Fibroblast of skin of right quadriceps (primary cell): ENCODE data around the gene VOPP1.
"Not testable (repeated sequence)": the region's sequence is repeated elsewhere in the genome, so short reads cannot be mapped to it uniquely, and the experiment has no call there.

Experiments used
- DNase-seq: peaks from one replicate; pipeline ENCODE4 v3.0.0-alpha.2; 2013

VOPP1 gene

DNA sequence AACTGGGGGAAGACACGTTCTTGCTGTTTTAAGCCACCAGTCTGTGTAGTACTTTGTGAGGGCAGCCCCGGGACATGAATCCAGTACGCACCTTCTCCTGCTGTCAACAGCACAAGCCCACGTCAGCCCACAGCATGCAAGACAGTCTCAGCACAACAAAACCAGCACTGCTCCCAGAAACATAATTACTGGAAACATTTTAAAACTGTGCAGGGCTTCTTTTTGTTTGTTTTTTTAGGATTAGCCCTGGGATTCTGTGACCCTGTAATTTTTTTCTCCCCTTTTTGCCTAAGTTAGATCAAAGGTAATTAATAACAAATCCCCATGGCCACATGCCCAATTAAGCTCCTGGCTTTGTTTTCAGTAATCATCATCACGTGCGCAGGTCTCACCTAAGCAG lies 87.5 kb downstream of the VOPP1 start:
- no peak for DNase-seq

DNA sequence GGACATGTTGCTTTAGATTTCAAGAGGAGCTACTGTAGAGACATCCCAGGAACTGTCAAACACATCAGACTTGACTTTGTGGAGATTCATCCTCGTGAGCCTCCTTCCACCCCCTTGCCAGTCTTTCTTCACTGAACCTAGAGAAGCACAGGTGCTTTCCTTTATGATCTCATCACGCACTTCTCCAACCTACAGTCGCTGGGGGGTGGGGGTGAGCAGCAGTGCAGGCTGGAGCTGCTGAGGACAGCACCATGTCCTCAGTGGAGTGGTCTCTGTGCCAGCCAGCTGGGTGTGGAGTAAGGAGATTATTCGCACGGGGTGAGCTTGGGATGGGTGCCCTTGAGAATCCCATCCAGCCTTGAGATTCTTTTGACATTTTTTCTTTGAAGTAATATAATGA lies 88.1 kb downstream of the VOPP1 start:
- DNase-seq, result no peak

DNA sequence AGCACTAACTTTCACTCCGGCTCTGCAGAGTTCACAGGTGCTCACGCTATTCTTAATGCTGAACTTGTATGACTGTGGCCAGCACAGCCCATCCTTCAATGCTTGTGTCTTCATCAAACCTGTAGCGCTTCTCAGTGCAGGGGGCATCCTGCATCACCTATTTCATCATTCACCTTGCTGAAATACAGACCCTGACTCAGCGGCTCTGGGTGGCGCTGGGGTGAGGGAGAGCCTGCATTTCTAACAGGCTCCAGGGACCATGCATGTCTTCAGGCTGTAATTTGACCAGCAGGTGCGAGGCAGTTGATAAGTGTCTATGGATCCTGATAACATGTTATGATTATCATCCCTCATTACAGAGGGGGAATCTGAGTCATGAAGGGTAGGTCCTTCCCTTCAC lies 89.3 kb downstream of the VOPP1 start:
- DNase-seq, result no peak

DNA sequence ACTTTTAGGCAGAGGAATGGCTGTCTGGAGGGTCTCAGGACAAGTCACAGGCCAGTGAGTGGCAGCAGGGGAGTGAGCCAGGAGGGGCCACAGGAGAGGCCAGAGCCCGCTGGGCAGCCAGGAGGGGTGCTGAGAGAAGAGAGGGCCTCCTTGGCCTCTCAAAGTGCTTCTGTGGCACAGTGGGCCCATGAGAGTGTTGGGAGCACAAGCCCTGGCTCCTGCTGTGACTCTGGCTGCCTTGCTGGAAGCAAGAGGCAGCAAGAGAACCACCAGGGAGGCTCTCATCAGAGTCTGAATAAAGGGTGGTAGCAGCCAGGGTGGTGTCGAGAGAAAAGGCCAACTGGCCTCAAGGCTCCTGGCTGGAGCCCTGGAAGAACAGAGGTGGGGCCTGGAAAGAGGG lies 91.1 kb downstream of the VOPP1 start:
- DNase-seq, result no peak

DNA sequence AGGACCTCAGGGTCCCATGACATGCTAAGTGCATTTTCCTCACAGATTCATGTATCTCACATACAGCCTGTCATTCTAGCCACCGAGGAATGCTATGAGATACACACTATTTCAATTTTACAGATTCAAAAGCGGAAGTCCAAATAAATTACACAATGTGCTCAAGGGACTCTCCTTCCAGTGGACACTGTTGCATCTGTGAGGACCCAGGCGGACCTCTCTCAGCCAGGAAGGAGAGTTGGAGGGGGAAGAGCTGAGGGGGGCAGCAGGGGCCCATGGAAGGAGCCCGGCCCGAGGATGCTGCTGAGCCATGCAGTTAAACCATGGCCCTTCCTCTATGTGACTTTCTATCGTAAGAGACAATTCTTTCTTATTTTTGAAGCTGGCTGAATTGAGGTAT lies 93.6 kb downstream of the VOPP1 start:
- no peak for DNase-seq

DNA sequence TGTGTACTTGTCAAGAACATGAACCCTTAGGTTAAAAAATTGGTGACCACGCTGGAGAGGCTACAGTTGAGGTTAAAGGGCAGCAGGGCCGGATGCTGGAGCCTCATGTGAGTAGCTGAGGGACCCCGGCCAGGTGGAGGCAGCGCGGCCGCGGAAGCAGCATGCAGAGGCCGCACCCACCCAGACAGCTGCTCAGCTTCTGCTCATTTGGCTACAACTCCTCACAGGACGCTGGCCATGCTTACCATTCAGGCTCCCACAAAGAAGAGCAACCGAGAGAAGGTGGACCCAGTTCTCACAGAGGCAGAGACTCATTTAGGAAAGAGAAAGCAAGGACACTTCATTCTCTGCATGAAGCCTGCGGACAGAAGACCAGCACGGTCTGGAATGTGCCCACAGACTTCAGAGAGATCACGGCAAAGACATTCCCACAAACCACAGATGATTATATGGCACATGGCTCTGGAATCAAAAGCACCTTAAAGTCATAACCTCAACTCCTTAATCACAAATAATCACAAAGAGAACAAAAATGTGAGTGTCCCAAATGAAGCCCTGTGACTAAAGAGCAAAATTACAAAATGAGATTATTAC lies 94.4 kb downstream of the VOPP1 start:
- DNase-seq, result peak; percentile 91

DNA sequence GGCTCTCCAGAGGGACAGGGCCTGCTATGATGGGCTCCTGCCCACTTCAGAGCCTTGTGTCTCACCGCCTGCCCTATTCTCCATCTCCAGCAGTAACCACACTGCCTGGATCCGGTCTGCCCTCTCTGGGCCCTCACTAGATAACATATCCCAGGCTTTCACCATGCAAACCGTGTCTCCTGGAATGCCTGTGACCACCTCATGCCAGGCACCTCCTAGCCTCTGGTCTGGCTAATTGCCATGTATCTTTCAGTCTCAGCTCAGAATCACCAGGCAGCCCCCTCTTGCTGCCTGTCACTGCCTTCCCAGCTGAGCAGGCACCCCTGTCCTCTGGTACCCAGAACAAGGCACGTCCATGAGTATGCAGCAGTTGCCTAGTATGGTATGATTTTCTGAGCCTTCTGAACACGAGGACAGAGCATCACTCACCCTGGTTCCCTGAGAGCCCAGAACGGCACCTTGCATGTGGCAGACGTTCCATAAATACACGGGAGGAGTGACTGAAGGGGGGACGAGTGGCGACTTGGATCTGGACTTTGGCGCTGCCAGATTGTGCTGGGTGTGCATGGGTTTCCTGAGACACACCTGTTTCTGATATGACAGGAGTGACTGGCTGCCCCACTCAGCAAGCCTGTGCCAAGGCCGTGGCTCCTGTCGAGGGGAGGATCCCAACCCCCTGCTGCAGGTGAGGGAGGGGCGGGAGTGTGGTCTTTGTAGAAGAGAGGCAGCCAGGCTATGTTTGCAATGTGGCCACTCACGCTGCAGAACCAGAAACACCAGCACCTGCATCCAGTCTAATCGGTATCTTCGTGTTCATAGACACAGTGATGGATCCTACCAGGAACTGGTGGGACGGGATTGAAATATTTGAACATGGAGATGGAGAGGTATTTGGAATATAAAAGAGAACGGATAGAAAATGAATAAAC lies 95.2 kb downstream of the VOPP1 start:
- DNase-seq, result no peak

DNA sequence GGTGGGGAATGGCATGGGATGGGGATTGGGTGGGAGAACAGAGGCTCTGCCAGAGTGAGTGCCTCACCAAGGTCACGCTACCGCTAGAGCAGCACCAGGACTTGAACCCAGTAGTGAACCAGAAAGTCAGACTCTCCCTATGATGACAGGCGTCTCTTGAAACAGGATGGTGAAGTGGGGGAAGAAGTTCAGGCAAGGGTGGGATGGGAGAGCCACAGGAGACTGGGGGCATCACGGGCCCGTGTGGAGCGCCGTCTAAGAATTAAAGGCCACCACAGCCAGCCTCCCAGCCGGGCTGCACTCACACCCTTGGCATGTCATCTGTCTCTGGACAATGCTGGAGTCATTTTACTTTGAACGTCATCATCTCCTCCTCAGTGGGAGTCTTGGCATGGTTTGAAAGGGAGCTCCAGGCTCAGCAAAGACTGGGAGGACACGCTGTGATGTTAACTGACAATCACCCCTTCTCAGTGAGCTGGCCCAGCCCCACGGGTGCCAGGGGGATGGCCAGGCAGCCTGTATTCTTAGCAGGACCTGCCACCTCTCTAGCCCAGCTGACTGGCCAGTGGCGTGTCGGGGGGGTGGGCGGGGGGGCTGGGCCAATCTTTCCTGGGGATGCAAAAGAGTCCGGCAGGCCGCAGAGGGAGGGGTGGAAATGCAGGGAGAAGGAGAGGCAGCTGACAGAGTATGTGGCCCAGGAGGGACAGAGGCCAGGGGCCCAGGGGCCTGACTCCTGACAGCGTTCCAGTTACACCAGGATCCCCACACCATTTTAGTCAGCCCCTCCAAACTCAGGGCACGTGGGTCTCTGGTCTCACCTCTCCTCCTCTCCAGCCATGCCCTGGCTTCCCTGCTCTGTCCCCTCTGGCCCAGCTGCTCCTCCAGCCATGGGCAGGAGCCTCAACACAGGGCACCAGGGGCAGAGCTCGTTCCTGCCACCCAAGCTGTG lies 96.2 kb downstream of the VOPP1 start:
- DNase-seq, result peak; percentile 62

DNA sequence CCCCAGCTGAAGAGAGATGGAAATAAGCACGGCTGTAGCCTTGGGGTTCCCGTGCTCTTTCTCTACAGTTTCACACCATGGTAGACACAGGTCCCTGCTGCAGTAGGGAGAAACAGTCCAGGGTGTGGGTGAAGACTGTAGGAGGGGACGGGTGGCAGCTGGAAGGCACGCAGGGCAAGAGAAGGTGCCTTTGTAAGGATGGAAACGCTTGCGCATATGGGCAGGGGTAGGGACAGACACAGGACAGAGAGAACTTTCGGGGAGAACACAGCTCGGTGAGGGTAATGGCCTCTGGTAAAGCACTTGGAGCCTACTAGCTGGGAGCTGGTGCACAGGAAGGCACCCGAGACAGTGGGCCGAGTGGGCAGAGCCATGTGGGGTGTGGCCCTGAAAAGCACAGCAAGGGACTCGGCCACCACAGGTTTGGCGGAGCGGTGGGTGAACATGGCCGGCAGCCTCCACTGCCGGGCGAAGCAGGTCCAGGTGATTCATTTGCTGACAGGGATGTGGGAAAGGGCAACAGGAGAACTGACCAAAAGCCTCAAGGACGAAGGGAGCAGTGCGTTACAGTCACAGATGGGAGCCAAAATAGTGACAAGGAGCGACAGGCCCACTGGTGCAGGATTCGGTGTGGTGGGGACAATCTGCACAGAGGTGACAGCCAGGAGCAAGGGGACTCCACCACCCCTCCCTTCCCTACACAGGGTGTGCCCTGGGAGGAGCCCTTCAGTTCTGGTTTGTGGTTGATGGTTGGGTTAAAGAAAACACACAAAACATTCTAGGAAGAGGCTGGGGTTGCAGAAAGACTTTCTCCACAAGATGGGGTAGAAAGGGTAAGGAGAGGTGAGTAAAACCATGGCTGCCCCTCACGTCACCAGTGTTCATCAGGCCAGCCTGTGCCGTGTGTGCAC lies 97.1 kb downstream of the VOPP1 start:
- DNase-seq, result no peak

DNA sequence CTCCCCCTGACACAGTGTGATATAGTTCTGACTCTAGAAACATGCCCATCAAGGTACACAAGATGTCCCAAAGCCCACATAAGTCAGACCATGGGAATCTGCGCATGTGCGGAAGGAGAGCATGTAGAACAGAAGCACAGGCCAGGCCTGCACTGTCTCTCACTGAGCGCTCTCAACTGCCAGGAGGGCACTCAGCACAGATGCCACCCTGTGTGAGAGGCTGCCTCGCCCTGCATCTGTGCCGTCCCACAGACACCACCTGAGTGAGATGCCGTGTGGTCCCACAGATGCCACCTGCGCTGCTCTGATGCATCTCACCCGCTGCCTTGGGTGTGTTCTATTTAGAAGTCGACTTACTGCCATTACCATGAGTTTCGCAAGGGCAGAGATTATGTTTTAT lies 98.4 kb downstream of the VOPP1 start:
- DNase-seq, result no peak

DNA sequence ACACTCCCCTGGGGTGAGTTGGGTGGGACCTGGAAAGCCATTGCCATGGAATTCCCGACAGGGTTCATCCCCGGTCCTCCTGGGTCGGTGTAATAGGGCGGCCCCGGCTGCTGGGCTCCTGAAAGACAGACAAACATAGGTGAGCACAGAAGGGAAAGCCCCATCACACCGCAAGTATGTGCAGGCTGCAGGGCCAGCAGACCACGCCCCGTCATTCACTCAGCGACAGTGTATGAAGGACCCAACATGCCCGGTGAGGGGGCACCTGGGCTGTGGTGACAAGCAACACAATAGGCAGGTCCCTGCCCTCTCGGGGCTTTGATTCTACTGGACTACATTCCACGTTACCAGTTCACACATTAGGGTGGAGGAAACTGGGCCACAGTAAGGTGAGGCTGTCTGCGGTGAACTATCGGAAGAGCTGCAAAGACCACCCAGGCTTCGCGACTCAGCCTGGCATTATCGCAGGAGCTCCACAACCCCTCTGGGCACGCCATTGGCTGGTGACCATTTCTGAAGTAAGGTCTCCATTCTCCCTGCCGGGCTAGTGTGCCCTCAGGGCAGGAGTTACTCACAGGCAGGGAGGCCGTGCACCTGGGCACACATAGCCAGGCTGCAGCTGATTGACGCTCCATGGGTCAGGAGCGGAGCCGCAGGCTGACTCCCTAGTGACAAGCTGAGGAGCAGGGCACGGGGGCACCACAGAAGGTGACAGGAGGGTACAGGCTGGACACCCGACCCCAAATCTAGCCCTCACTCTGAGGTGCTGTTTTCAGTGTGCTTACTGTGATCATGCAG lies 99.2 kb downstream of the VOPP1 start:
- no peak for DNase-seq

DNA sequence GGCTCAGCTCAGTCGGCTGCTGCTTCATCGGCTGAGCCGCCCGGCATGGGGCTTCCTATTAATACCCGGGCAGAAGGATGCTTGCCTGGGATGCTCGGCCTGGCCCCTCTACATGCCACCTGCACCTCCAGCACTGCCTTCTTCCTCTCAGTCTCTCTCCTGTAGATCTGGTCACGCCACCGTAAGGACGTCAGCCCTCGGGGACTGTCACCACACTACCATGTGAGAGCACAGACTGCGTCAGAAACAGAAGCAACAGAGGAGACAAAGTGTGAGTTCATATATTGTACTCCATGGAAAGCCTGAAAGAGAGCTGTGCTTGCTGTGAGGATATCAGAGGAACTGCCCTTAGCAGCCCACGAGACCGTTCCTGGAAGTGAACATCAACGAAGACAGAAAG lies 99.9 kb downstream of the VOPP1 start:
- DNase-seq, result not testable (repeated sequence)

DNA sequence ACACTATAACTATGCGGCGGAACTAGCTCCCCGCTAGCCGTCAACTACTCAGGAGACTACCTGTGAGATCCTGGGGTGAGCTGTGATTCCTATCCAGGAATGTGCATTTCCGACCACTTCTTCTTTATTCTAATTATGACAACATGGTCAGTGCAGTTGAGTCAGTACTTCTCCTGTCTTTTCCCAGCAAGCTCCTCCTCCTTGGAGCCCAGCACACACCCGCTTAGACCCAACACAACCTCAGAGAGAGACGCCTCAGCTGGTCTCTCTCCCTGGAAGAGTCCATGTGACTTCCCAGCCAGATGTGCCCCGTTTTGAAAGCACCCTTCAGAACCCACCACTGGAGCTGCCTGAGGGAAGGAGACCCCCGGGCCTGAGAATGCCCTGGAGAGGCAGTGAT lies 100.7 kb downstream of the VOPP1 start:
- DNase-seq, result not testable (repeated sequence)

DNA sequence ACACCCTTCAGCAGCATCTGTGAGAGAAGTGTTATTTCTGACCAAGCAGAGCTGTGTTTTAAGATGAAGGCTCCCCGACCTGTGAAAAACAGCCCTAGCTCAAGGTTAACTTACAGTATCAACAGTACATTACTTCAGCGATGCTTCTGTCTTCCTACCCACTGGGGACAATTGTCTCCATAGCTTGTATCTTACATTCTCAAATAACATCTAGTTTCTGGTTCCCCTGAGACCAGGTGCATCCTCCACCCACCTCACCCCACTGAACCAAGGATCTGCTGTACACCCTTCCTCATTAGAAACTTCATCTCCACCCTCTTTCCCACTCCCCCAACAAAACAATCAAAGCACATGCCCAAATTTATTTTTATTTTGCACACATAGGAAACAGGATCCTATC lies 102.0 kb downstream of the VOPP1 start:
- DNase-seq, result no peak

DNA sequence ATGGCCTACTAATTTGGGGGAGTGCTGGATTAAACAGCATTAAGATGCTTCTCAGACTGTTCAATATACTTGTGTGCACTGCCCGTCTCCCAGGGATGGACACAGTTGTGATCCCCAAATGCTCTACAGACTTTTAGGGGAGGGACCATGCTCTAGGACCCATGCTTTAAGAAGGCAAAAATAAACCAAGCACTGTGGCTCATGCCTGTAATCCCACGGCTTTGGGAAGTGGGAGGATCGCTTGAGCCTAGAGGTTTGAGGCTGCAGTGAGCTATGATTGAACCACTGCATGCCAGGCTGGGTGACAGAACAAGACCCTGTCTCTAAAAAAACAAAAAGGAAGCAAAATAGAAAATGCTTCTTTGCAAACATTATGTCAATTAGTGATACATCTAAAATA lies 102.6 kb downstream of the VOPP1 start:
- DNase-seq, result no peak

DNA sequence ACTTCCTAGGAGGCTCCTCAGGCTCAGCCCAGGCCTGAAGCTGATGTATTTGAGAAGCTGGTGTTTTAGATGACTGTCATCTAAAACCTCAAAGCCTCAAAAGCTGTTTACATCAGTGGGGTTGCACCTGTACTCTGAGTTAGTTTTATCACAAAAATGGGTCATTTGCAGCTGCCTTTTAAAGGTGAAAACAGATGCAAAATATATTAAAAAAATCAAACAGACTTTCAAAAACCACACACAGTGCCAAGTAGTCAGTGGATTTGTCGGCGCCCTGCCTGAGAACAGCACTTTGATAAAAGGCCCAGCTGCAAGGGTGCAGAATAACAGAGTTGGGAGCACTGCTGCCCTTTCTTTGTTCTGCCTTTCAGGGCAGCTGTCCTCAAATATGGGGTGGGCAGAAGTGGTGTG lies 103.0 kb downstream of the VOPP1 start:
- no peak for DNase-seq

DNA sequence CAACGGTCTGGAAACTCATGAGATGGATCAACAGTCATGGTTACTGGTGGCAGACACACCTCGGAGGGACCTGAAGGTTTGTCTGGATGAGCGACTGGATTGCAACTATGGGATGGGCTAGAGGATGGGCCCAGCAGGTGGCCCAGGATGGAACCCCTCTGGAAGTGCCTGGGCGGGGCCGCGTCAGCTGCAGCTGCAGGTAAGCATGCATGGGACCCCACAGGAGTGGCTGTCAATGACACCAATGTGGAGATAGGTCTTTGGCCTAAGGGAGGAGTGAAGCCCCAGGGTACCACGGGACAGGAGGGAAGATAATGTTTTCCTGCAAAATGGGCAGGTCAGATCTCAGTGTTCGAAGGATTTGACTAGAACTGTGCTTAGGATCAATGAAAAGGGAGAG lies 103.8 kb downstream of the VOPP1 start:
- no peak for DNase-seq

DNA sequence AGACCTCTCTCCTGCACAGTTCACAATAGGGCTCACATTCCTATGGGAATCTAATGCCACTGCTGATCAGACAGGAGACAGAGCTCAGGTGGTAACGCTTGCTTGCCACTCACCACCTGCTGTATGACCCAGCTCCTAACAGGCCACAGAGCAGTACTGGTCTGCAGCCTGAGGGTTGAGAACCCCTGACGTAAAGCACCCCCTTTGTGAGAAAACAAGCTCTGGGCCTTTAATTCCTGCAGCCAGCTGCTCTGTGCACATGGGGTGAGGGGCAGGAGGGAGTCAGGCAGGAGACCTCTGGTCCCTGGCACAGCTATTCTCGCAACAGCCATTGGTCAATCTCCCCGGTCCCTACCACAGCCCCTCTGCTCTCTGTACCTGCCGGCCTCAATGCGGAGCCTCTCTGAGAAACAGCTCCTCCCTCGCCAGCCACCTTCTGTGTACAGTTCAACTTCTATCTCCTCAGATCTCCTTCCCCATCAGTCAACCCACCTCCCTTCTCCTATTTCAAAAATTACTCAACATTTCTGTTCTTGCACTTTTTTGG lies 105.2 kb downstream of the VOPP1 start:
- no peak for DNase-seq

DNA sequence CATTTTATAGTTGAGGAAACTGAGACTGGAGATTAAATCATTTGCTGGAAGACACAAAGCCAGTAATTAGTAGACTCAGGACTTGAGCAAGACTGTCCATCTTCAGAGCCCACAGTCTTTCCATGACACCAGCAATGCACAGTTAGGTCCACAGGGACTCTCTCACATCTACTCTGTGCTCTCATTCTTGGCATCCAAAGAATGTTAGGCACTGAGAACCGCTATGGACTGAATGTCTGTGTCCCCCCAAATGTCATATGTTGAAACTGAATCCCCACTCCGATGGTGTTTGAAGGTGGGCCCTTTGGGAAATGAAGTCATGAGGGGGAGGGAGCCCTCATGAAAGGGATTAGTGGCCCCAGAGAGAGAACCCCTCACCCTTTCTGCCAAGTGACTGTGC lies 106.6 kb downstream of the VOPP1 start:
- no peak for DNase-seq

DNA sequence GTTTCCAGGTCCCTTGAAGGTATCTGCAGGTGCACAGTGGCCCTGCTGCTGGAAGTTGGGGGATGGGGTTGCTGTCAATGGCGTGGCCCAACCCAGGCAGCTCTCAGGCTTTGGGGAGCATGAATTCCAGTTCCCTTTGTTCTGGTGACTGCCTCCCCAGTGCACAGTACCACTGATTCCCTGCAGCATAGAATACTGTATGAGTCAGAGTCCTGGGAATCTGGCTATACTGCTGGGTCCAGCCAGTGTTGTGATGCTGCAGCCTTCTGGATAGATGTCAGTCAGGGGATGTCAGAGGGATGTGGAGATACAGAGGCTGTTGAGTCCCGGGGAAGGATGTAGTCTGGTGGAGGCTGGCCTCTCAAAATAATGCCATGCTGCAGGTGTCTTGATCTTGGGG lies 107.9 kb downstream of the VOPP1 start:
- DNase-seq, result no peak

DNA sequence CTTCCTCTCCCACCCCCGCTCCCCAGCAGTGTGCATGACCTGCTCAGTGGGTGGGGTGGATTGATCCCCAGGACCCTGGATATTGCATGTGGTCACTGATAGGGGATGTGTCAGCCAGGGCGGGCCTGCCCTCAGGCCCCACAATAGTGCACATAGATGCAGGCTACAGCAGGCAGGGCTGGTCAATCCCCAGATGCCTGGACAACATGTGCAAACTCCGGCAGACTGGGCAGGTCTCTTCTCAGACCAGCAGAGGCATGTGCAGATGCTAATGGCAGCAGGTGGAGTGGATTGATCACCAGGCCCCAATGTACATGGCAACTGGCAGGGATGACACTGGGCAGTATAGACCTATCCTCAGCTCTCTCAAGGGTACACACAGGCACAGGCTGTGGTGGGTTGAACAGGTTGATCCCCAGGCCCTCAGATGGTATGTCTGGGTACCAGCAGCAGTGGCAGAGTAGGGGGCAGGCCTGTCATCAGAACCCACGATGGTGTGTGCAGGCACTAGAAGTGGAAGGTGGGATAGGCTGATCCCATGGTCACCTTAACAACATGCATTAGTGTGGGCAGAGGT lies 108.5 kb downstream of the VOPP1 start:
- no peak for DNase-seq
